ENCODE results near the gene ARL9.

ARL9 gene

GRCh38 chr4:56531823-56532222 is 26.2 kb downstream of the ARL9 start:
- no peak for FAIRE-seq

GRCh38 chr4:56532239-56532638 is 26.6 kb downstream of the ARL9 start:
- no peak for FAIRE-seq

DNA sequence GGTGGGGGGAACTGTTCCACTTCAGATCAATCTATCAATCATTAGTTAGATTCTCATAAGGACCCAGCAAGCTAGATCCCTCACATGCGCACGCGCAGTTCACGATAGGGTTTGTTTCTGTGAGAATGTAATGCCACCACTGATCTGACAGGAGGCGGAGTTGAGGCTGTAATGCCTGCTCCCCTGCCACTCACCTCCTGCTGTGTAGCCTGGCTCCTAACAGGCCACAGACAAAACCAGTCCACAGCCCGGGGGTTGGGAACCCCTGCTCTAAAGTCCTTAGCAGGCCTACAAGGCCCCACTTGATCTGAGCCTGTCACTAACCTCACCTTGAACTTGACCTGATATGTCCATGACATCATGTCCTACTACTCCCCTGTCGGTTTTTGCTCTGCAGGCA is 30.3 kb downstream of the ARL9 start:
- no peak for FAIRE-seq

GRCh38 chr4:56537147-56537546 is 31.6 kb downstream of the ARL9 start:
- FAIRE-seq, result no peak

DNA sequence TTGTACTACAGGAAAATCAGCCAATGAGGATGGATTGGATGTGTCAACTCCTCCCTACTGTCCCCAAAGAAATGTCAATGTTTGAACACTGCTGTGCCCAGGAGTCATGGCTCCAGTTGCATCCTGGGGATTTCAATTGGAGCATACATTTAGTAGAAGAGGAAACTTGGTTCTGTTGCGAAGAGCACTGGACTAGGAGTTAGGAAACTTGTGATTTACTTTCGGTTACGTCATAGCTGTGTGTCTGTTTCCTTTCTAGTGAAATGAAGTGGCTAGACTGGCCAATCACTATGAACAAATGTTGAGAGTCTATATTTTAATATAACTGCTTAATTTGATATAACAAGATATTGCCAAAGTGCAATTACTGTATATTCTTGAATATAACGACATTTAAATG is 35.2 kb downstream of the ARL9 start:
- no peak for FAIRE-seq

GRCh38 chr4:56544573-56545131 is 39.1 kb downstream of the ARL9 start:
- FAIRE-seq, result no peak

GRCh38 chr4:56550642-56551041 is 45.1 kb downstream of the ARL9 start:
- no peak for FAIRE-seq

GRCh38 chr4:56551516-56551915 is 45.9 kb downstream of the ARL9 start:
- FAIRE-seq, result no peak

DNA sequence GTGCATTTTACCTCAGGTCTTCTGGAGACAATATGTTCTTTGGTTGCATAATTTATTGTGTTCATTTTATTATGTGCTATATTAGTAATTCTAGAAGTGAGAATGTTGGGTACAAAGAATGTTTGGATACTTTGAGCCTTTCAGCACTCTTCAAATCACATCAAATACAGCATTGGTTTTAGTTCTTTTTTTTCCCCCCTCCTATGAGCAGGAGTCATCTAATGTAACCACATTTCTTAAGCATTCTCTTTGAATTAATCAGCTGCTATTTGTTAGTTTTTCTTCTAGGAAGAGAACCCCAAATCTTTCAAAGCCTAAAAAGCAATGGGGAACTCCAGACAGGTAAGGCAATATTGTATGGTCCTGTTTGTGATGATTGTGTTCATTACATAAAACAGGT is 46.7 kb downstream of the ARL9 start:
- FAIRE-seq, result no peak

GRCh38 chr4:56570041-56570440 is 64.5 kb downstream of the ARL9 start:
- no peak for FAIRE-seq
